ENCODE data around the gene RGL4.

- TF ChIP-seq EZH2 (IDR thresholded peaks at IDR 0.05; ENCODE audit: borderline replicate concordance, low read length), result no peak
- no peak for TF ChIP-seq CTCF (conservative IDR thresholded peaks at IDR 0.05 in 1 of 2, IDR thresholded peaks at IDR 0.05 in 1 of 2; ENCODE audit: extremely low read depth in 1 of 2, insufficient read depth in 1 of 2, low read depth in 1 of 2, low read length in 2 of 2)
Measured at GRCh38 chr22:23686416-23687024, 4.3 kb upstream of the RGL4 start.

All from mammary epithelial cell (primary cell).